RKO (cell line): ENCODE results near the gene HSPA6.
"Not testable (repeated sequence)": the region's sequence is repeated elsewhere in the genome, so short reads cannot be mapped to it uniquely, and the experiment has no call there.

Source experiments
- DNase-seq: peaks from one replicate; pipeline ENCODE4 v3.0.0-alpha.2; 2016; ENCODE audit warnings: low spot score

Gene HSPA6

DNA sequence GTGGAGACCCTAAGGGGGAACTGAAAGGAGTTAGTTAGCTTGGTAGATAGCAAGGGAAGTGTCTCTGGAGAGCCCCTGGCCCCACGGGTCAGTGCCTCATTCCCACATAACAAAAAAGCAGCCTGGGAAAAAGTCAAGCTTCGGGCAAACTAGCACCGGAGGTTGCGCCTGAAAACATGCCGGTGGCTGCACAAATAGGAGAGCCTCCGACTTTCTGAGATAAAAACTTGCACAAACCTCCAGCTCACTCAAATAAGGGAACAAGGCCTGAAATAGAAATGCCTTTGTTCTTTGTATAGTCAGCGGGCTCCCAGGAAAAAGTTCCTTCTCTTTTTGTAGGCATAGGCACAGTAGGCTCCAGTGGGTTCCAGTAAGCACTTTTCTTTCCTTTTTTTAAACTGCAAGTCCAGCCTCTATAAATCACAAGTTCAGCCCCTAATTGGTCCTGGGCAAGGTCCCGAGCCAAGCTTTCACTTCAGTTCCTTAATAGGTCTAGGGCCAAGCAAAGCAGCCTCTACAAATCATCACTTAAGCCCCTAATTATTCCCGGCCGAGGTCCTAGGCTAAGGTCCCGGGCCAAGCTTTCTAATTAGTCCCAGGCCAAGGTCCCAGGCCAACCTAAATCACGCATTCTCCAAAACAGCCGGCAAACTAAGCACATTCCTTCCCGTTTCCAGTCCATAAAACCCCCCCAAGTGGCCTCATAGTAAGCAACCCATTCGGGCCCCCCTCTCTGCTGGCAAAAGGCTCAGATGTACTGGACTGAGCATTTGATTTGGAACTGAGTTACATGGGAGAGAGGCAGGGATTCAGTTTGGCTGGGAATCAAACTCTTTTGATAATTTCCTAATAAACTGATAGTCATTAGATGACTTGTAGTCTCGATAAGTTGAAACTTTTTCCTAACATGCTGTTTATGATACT is 8.6 kb downstream of the HSPA6 start:
- not testable (repeated sequence) for DNase-seq

GRCh38 chr1:161537068-161537669 is 12.8 kb downstream of the HSPA6 start:
- DNase-seq: not testable (repeated sequence)

GRCh38 chr1:161538925-161539479 is 14.7 kb downstream of the HSPA6 start:
- not testable (repeated sequence) for DNase-seq

- peak; percentile 90 for DNase-seq
Observed at GRCh38 chr1:161539731-161540569, 15.6 kb downstream of the HSPA6 start.

- DNase-seq: not testable (repeated sequence)
Observed at GRCh38 chr1:161540570-161540960, 16.2 kb downstream of the HSPA6 start.

GRCh38 chr1:161542091-161542559 is 17.8 kb downstream of the HSPA6 start:
- DNase-seq: not testable (repeated sequence)

- DNase-seq: not testable (repeated sequence)
Observed at GRCh38 chr1:161543125-161543524, 18.8 kb downstream of the HSPA6 start.

GRCh38 chr1:161545005-161545731 is 20.8 kb downstream of the HSPA6 start:
- not testable (repeated sequence) for DNase-seq

GRCh38 chr1:161547995-161548741 is 23.8 kb downstream of the HSPA6 start:
- DNase-seq: not testable (repeated sequence)

DNA sequence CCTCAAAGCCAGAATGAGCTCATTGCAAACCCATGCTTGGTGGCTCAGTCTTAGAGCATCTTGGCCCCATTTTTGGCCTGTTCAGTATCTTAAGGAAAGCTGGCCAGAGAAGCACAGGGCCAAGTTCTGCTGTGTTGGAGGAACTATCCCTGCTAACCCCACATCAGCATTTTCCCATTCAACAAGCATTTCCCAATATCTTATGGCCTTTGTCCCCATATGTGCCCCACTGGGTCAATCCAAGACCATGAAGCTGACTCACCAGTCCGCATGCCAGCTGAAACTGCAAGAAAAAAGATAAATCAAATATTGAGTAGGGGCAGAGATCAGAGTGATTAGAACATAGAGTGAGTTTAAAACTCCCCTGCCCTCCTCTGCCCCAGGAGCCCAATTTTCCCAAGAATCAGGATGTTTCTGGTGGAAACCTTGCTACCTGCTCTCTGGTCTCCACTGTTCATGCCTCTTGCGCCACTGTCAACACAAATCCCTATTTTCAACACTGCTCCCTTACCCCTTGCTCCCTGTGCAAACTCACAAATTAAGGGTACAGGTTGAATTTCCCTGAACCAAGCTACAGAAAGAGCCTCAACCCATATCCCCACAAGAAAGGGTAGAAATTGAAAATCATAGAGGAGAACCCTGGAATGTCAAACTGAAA is 24.5 kb downstream of the HSPA6 start:
- DNase-seq: not testable (repeated sequence)

DNA sequence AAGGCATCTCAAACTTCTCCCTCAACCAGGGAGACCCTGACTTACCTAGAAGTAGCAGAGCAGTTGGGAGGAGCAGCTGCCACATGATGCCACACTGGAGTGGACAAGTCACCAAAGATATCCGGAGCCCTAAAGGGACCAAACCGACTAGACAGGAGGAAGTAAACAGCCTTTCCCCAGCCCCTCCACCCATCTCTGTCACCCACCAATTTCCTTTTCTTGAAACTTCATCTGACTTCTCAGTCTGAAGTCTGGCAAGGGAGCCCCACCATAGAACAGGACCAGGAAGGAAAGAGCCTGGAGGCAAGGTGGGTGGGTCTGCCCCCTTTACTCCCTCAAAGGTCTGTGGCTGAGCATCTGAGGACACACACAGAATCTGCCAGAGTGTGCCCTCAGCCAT is 25.3 kb downstream of the HSPA6 start, which contains the start of gene FCGR3A:
Gene FCGR3A, minus strand, starts transcription at position 167 of the 400 bp plus-strand sequence. Its CDS starts 82 bp downstream, at position 85.
- DNase-seq: no peak

- not testable (repeated sequence) for DNase-seq
Observed at GRCh38 chr1:161550942-161551341, 26.6 kb downstream of the HSPA6 start.

- not testable (repeated sequence) for DNase-seq
Observed at GRCh38 chr1:161553631-161554030, 29.3 kb downstream of the HSPA6 start.

DNA sequence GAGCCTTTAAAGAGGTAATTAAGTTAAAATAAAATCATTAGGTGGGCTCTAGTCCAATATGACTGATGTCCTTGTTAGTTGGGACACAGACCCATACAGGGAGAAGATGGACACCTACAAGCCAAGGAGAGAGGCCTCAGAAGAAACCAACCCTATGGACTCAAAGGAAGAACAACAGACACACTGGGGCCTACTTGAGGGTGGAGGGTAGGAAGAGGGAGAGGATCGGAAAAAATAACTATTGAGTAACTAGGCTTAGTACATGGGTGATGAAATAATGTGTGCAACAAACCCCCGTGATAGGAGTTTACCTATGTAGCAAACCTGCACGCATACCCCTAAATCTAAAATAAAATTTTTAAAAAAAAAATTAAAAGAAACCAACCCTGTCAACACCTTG is 30.0 kb downstream of the HSPA6 start:
- not testable (repeated sequence) for DNase-seq

GRCh38 chr1:161554815-161555417 is 30.6 kb downstream of the HSPA6 start:
- not testable (repeated sequence) for DNase-seq

- DNase-seq: not testable (repeated sequence)
Observed at GRCh38 chr1:161556143-161556542, 31.8 kb downstream of the HSPA6 start.

- not testable (repeated sequence) for DNase-seq
Observed at GRCh38 chr1:161556990-161557389, 32.6 kb downstream of the HSPA6 start.

GRCh38 chr1:161557506-161558450 is 33.4 kb downstream of the HSPA6 start:
- DNase-seq: not testable (repeated sequence)
